Muscle of back (tissue), 13 donors: ENCODE data around the gene LGI4. TPM values are rescaled to one million over a fixed set of nuclear protein-coding genes. Genes with fewer than 3 reads are reported as not detected.
A peak's percentile ranks its signal among the peaks of the same experiment; 100 is the strongest.

Experiments
- DNase-seq, 3 donors: peaks; one replicate each; pipeline versions ENCODE4 v3.0.0 to v3.0.0-alpha.2; 2013
- long read RNA-seq, 9 donors: transcript quantifications; one replicate each; lab custom pipeline, GENCODE V29; 2026
- polyA plus RNA-seq, 10 donors: library from polyadenylated mRNA; unstranded; fragments of 120-200 nt; gene quantifications; one replicate each; pipeline ENCODE4 v1.2.1, GENCODE V29; 2013; ENCODE audit not compliant: insufficient read length in 10 of 10

The LGI4 gene
- 10 to 100 TPM in 8 of 10 donors, 1 to 10 TPM in 2; 9.1 to 15.8 (median 11.1) TPM for polyA plus RNA-seq
- long read RNA-seq, donor 1, partial matches to known transcripts = 111 of 334 reads
- long read RNA-seq, donor 1, other reads (novel, unspliced or antisense) = 219 of 334 reads
- long read RNA-seq, donor 2, partial matches to known transcripts = 290 of 348 reads
- long read RNA-seq, donor 2, other reads (novel, unspliced or antisense) = 56 of 348 reads
- long read RNA-seq, donor 3 = 0 reads
- long read RNA-seq, donor 4, partial matches to known transcripts = 0 of 1 reads
- long read RNA-seq, donor 4, other reads (novel, unspliced or antisense) = 0 of 1 reads
- long read RNA-seq, donor 5, partial matches to known transcripts = 254 of 544 reads
- long read RNA-seq, donor 5, other reads (novel, unspliced or antisense) = 288 of 544 reads
- long read RNA-seq, donor 6, partial matches to known transcripts = 151 of 418 reads
- long read RNA-seq, donor 6, other reads (novel, unspliced or antisense) = 266 of 418 reads
- long read RNA-seq, donor 7, partial matches to known transcripts = 104 of 261 reads
- long read RNA-seq, donor 7, other reads (novel, unspliced or antisense) = 155 of 261 reads
- long read RNA-seq, donor 8, partial matches to known transcripts = 0 of 2 reads
- long read RNA-seq, donor 8, other reads (novel, unspliced or antisense) = 0 of 2 reads
- long read RNA-seq, donor 9, partial matches to known transcripts = 0 of 1 reads
- long read RNA-seq, donor 9, other reads (novel, unspliced or antisense) = 0 of 1 reads

GRCh38 chr19:35134601-35135242 is at the start of gene LGI4:
Gene LGI4, minus strand, starts transcription at chr19:35135059. Its CDS starts 379 bp downstream, at chr19:35134680.
- DNase-seq = peak in 1 of 3 donors; percentile 67

GRCh38 chr19:35184267-35184666 is 49.4 kb upstream of the LGI4 start:
- DNase-seq = no peak

GRCh38 chr19:35181387-35181786 is 46.5 kb upstream of the LGI4 start:
- no peak for DNase-seq

- no peak for DNase-seq
Observed at GRCh38 chr19:35179830-35180229, 45.0 kb upstream of the LGI4 start.

- no peak for DNase-seq
Observed at GRCh38 chr19:35178701-35179100, 43.8 kb upstream of the LGI4 start.

GRCh38 chr19:35177377-35178274 is 42.8 kb upstream of the LGI4 start:
- no peak for DNase-seq

- DNase-seq = no peak
Observed at GRCh38 chr19:35176181-35176570, 41.3 kb upstream of the LGI4 start.

GRCh38 chr19:35174226-35174625 is 39.4 kb upstream of the LGI4 start:
- DNase-seq = no peak

- no peak for DNase-seq
Observed at GRCh38 chr19:35171730-35172129, 36.9 kb upstream of the LGI4 start.

- DNase-seq = no peak
Observed at GRCh38 chr19:35170359-35171061, 35.7 kb upstream of the LGI4 start.

- DNase-seq = no peak
Observed at GRCh38 chr19:35169221-35169995, 34.5 kb upstream of the LGI4 start.

- no peak for DNase-seq
Observed at GRCh38 chr19:35168196-35168595, 33.3 kb upstream of the LGI4 start.

- no peak for DNase-seq
Observed at GRCh38 chr19:35167251-35168119, 32.6 kb upstream of the LGI4 start.

- DNase-seq = no peak
Observed at GRCh38 chr19:35166100-35167063, 31.5 kb upstream of the LGI4 start.

- DNase-seq = no peak
Observed at GRCh38 chr19:35165200-35166058, 30.6 kb upstream of the LGI4 start.

GRCh38 chr19:35164418-35164817 is 29.6 kb upstream of the LGI4 start:
- no peak for DNase-seq
